Uterus (tissue), 4 donors: Measurements from ENCODE around the gene SNCAIP. TPM values are rescaled to one million over a fixed set of nuclear protein-coding genes. Genes with fewer than 3 reads are reported as not detected.

Experiments
- DNase-seq, 2 donors: peaks; one replicate each; pipeline ENCODE4 v3.0.0-alpha.2; 2019 to 2020
- H3K27ac ChIP-seq, 2 donors: fragments of 200-600 bp; sonication (generic); 1 replicate in 1 of 2; 2 replicates in 1 of 2; pipeline ENCODE4 v1.5.1; 2016 to 2018
- H3K27me3 ChIP-seq, 2 donors: fragments of 200-600 bp; sonication (generic); one replicate each; pipeline ENCODE4 v1.5.1; 2018 to 2019; ENCODE audit warnings: control low read depth in 1 of 2
- H3K36me3 ChIP-seq, 2 donors: fragments of 200-600 bp; sonication (generic); one replicate each; pipeline ENCODE4 v1.5.1; 2019; ENCODE audit warnings: control low read depth in 1 of 2
- H3K4me1 ChIP-seq, 2 donors: fragments of 200-600 bp; sonication (generic); one replicate each; pipeline ENCODE4 v1.5.1; 2018 to 2019; ENCODE audit warnings: control low read depth in 1 of 2
- H3K4me3 ChIP-seq, 2 donors: fragments of 200-600 bp; sonication (generic); 1 replicate in 1 of 2; 2 replicates in 1 of 2; pipeline ENCODE4 v1.5.1; 2018 to 2019; ENCODE audit warnings: mild to moderate bottlenecking in 1 of 2
- H3K9me3 ChIP-seq, 2 donors: fragments of 200-600 bp; sonication (generic); one replicate each; pipeline ENCODE4 v1.5.1; 2019; ENCODE audit warnings: control low read depth in 1 of 2
- POLR2A ChIP-seq, 2 donors: fragments of 450-650 bp; IDR thresholded peaks; one replicate each; pipeline ENCODE4 v1.6.1; 2016; ENCODE audit warnings: antibody characterized with exemption in 2 of 2, mild to moderate bottlenecking in 1 of 2, moderate library complexity in 1 of 2
- intact Hi-C: fragments of 100-400 bp; cut with DNase I; formaldehyde crosslinking; loops from one replicate; pipeline ENCODE4 v1.15.1; 2023; ENCODE audit warnings: low total_unique reads
- total RNA-seq, 4 donors: library from RNA; depleted of rRNA in 3 of 4; stranded (reverse); fragments of >200 nt in 3 of 4; gene quantifications; one replicate each; pipeline versions ENCODE4 v1.1.0 to v1.2.4, GENCODE V29; 2014 to 2023
- TF ChIP-seq, protein P1 (sequence below), 4 experiments: fragments of 200-600 bp in 2 of 4; fragments of 450-650 bp in 2 of 4; sonication (generic) in 2 of 4; IDR thresholded peaks; one replicate each; pipeline ENCODE4 v1.5.1; 2016 to 2019; ENCODE audit warnings: antibody characterized with exemption in 4 of 4, mild to moderate bottlenecking in 2 of 4, moderate library complexity in 1 of 4
- donor health status: DM: yes; HTN: yes; CAD: no.

The SNCAIP gene
- total RNA-seq, 4 donors from 2014 or later: 15.3 to 104 (median 35.0) TPM

DNA sequence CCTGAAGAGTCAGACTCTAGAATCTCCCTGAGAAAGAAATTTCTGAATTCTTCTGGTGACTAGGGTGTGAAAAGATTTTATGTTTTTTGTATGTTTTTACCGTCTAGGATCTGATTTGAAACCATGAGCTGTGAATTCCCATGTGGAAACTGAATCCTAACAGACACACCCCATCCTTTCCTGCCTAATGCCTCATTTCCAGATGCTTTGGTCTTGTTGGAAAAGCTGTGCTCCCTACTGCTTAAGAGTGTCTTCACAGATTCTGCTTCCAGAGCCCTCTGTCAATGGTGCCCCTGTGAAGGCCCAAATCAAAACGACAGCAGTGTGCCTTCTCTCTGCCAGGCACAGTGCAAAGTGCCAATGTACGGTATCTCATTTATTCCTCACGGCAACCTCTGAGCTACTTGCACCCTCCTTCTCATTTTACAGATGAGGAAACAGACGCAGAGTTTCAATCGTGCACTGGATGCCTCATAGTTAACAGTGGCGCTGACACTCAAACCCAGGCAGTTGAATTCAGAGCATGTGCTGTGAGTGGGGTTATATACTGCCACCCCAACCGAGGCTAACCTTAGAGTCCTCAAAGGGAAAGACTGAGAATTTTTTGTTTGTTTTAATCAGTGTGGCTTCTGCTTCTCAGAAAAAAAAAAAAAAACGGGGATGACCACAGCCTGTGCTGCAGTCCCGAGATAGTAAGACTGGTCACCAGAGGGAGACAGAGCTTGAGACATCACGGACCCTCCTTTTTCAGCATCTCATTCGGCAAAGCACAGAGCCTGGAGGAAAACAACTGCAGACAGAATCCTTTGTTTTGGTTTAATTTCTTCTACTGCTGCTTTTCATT, 188.4 kb downstream of the SNCAIP start:
- no peaks in the 10 kb centered on the region for H3K36me3 ChIP-seq
- H3K4me1 ChIP-seq: no peaks in the 10 kb centered on the region
- no peaks in the 10 kb centered on the region for H3K9me3 ChIP-seq
- intact Hi-C loops: no loop called here
- no peaks in the 10 kb centered on the region for H3K27me3 ChIP-seq
- DNase-seq: peak; percentile 32 to 35
- no peak overlapping the region for H3K4me3 ChIP-seq
- no peak for TF ChIP-seq POLR2A (IDR thresholded peaks at IDR 0.05)
- TF ChIP-seq, protein P1, sequence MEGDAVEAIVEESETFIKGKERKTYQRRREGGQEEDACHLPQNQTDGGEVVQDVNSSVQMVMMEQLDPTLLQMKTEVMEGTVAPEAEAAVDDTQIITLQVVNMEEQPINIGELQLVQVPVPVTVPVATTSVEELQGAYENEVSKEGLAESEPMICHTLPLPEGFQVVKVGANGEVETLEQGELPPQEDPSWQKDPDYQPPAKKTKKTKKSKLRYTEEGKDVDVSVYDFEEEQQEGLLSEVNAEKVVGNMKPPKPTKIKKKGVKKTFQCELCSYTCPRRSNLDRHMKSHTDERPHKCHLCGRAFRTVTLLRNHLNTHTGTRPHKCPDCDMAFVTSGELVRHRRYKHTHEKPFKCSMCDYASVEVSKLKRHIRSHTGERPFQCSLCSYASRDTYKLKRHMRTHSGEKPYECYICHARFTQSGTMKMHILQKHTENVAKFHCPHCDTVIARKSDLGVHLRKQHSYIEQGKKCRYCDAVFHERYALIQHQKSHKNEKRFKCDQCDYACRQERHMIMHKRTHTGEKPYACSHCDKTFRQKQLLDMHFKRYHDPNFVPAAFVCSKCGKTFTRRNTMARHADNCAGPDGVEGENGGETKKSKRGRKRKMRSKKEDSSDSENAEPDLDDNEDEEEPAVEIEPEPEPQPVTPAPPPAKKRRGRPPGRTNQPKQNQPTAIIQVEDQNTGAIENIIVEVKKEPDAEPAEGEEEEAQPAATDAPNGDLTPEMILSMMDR (IDR thresholded peaks at IDR 0.05): peak; percentile 35 to 47 (median 42)
- H3K27ac ChIP-seq: no peak overlapping the region

DNA sequence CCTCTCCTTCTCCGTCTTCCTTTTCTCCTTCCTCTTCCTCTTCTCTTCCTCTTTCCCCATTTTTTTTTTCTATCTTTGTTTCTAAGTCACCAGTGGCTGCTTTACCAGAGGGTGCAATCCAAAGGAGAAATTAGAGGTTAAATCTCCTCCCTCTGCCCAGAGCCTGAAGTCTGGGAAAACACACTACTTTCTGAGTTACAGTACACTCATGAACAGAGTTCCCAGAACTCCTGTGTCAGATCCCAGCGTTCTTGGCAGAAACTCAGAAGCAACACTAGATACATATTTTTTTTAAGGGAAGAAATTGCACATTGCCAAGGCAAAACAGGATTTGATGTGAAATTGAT, 189.0 kb downstream of the SNCAIP start:
- TF ChIP-seq, protein P1 (IDR thresholded peaks at IDR 0.05): no peak
- no peak for TF ChIP-seq POLR2A (IDR thresholded peaks at IDR 0.05)
- H3K4me1 ChIP-seq: no peaks in the 10 kb centered on the region
- H3K9me3 ChIP-seq: no peaks in the 10 kb centered on the region
- no peaks in the 10 kb centered on the region for H3K27me3 ChIP-seq
- intact Hi-C loops: no loop called here
- no peak for DNase-seq
- no peak overlapping the region for H3K4me3 ChIP-seq
- no peaks in the 10 kb centered on the region for H3K36me3 ChIP-seq
- no peak overlapping the region for H3K27ac ChIP-seq

DNA sequence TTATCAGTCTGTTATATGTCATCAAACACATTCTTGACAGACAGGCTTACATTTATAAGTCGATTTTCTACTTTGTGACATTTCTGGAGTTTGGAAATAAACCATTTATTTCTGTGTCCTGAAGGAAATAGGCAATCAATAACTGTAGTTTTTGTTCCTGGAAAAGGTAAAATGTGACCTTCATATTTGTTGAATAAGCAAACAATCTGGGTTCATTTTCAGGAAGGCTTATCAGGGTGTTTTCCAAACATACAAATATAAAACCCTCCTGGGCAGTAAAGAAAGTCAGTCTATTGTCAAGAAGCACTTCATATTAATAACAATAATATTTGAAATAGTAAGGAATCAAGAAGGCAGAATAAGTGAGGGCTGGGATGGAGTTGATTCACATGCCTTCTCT, 195.0 kb downstream of the SNCAIP start:
- H3K27ac ChIP-seq: no peak overlapping the region
- no peaks in the 10 kb centered on the region for H3K27me3 ChIP-seq
- no peak for TF ChIP-seq POLR2A (IDR thresholded peaks at IDR 0.05)
- TF ChIP-seq, protein P1 (IDR thresholded peaks at IDR 0.05): no peak
- H3K36me3 ChIP-seq: no peaks in the 10 kb centered on the region
- no peak overlapping the region for H3K4me3 ChIP-seq
- no peaks in the 10 kb centered on the region for H3K4me1 ChIP-seq
- no peaks in the 10 kb centered on the region for H3K9me3 ChIP-seq
- intact Hi-C loops: no loop called here
- no peak for DNase-seq

DNA sequence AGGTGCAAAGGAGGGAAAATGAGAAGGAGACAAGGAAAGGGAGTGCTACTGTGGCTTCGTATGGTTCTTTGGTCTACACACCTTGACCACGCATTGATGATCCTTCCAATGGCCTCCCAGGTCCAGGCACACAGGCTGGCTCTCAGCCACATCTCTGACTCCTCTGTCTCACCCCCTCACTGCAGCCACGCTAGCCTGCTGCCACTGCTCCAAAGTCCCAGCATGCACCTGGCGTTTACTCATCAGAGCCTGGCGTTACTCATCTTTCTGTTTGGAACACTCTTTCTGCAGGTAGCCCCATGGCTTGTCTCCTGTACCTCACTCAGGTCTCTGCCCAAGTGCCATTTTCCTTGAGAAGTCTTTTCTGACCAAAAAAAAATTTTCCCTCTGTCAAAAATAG, 195.5 kb downstream of the SNCAIP start:
- Histone ChIP-seq H3K4me3 (no peak overlapping the region), H3K4me1 (no peaks in the 10 kb centered on the region), H3K9me3 (no peaks in the 10 kb centered on the region), H3K36me3 (no peaks in the 10 kb centered on the region), H3K27me3 (no peaks in the 10 kb centered on the region), H3K27ac (no peak overlapping the region)
- intact Hi-C loops: no loop called here
- TF ChIP-seq POLR2A (IDR thresholded peaks at IDR 0.05): no peak
- TF ChIP-seq, protein P1 (IDR thresholded peaks at IDR 0.05): no peak
- no peak for DNase-seq

DNA sequence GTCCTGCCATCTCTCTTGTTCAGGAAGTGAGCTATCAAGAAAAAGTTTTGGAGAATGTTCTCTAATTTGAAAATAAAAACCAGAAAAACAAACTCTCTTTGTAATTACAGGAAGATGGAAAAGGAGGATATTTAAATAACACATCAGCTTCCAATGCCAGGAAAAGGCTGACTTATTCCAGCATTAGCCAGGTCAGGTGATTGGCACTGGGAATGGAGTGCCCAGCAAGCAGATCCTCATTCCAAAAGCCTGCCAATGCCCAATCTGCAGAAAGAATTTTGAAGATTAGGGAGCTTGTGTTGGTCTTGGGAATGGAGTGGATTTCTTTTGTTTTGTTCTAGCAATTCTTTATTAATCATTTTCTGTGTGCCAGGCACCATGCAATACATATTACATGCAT, 196.6 kb downstream of the SNCAIP start:
- H3K27ac ChIP-seq: no peak overlapping the region
- no peaks in the 10 kb centered on the region for H3K27me3 ChIP-seq
- H3K4me3 ChIP-seq: no peak overlapping the region
- H3K36me3 ChIP-seq: no peaks in the 10 kb centered on the region
- no peak for DNase-seq
- H3K4me1 ChIP-seq: no peaks in the 10 kb centered on the region
- intact Hi-C loops: no loop called here
- no peaks in the 10 kb centered on the region for H3K9me3 ChIP-seq
- TF ChIP-seq POLR2A (IDR thresholded peaks at IDR 0.05): no peak
- TF ChIP-seq, protein P1 (IDR thresholded peaks at IDR 0.05): no peak

Other genes starting within 250 kb of the SNCAIP start
- 10 to 100 TPM in 3 of 4 donors, 1 to 10 TPM in 1; 5.6 to 78.3 (median 22.5) TPM for gene LOX, start 234.0 kb upstream of the SNCAIP start, total RNA-seq
- gene ZNF474, start 182.7 kb upstream of the SNCAIP start, total RNA-seq: 1 to 10 TPM in 1 of 4 donors, under 1 TPM in 1, not detected in 2; 0.37 to 1.1 TPM